Liver (tissue), 3 donors: ENCODE measurements around the gene DDX1.

Experiments
- GABPA ChIP-seq, 2 donors: IDR thresholded peaks in 1 of 2; conservative IDR thresholded peaks in 1 of 2; 2 replicates each; pipeline ENCODE4 v1.6.1; 2016; ENCODE audit warnings: antibody characterized with exemption in 2 of 2, mild to moderate bottlenecking in 1 of 2, moderate library complexity in 1 of 2
- HNF4G ChIP-seq: IDR thresholded peaks from 2 replicates; pipeline ENCODE4 v1.6.1; 2016; ENCODE audit warnings: antibody characterized with exemption
- JUND ChIP-seq, 2 donors: IDR thresholded peaks; 2 replicates each; pipeline ENCODE4 v1.6.1; 2016; ENCODE audit warnings: antibody characterized with exemption in 2 of 2
- NR2F2 ChIP-seq: IDR thresholded peaks from 2 replicates; pipeline ENCODE4 v1.6.1; 2016; ENCODE audit warnings: antibody characterized with exemption
- RAD21 ChIP-seq, 2 donors: IDR thresholded peaks; 2 replicates each; pipeline ENCODE4 v1.6.1; 2016; ENCODE audit warnings: antibody characterized with exemption in 2 of 2, mild to moderate bottlenecking in 2 of 2
- SP1 ChIP-seq: IDR thresholded peaks from 2 replicates; pipeline ENCODE4 v1.6.1; 2018; ENCODE audit warnings: antibody characterized with exemption, mild to moderate bottlenecking
- YY1 ChIP-seq: IDR thresholded peaks from 2 replicates; pipeline ENCODE4 v1.6.1; 2016; ENCODE audit warnings: antibody characterized with exemption, mild to moderate bottlenecking
- TF ChIP-seq, protein P1 (sequence below): fragments of 150-350 bp; IDR thresholded peaks from 2 replicates; pipeline ENCODE4 v1.5.1; 2017; ENCODE audit warnings: improper control_type of control experiment, low read depth, low read length; ENCODE audit not compliant: missing input control
- TF ChIP-seq, protein P2 (sequence below): IDR thresholded peaks from 2 replicates; pipeline ENCODE4 v1.6.1; 2016; ENCODE audit warnings: antibody characterized with exemption
- TF ChIP-seq, protein P3 (sequence below): IDR thresholded peaks from 2 replicates; pipeline ENCODE4 v1.6.1; 2016; ENCODE audit warnings: antibody characterized with exemption, mild to moderate bottlenecking
- TF ChIP-seq, protein P4 (sequence below): IDR thresholded peaks from 2 replicates; pipeline ENCODE4 v1.6.1; 2016; ENCODE audit warnings: antibody characterized with exemption
- donor health status: healthy.
- donor health status: healthy.

DNA sequence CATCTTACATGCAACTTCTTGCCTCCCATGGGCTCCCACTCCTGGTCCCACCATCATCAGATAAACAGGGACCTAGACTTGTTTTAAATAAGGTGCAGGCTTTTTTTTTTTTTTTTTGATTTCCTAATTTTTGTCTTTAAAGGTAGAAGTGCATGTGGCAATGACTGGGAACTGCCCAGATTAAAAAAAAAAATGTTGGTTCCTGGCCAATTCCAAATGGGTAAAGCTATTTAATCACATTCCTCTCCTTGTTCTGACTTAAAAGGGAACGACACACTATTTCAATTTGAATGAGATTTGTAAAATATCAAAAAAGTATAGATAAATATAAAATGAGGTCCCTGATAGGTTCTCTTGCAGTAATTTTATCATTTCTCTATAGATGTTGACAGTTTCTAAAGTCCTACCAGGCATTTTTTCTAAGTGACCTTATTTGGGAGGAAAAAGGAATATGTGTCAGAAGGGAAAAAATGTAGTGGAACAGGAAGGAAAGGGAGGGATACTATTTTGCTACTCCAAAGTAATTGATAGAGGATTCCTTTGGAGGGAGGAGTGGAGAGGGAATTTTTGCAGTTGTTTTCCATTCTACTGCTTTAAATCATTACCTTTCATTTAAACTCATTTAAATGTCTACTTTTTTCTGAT lies 43.3 kb downstream of the DDX1 start:
- TF ChIP-seq SP1 (no peak), YY1 (no peak), JUND (IDR thresholded peaks at IDR 0.05) (no peak), HNF4G (no peak), GABPA (IDR thresholded peaks at IDR 0.05 in 1 of 2, conservative IDR thresholded peaks at IDR 0.05 in 1 of 2) (no peak), NR2F2 (no peak), RAD21 (IDR thresholded peaks at IDR 0.05) (no peak)
- TF ChIP-seq, protein P1, sequence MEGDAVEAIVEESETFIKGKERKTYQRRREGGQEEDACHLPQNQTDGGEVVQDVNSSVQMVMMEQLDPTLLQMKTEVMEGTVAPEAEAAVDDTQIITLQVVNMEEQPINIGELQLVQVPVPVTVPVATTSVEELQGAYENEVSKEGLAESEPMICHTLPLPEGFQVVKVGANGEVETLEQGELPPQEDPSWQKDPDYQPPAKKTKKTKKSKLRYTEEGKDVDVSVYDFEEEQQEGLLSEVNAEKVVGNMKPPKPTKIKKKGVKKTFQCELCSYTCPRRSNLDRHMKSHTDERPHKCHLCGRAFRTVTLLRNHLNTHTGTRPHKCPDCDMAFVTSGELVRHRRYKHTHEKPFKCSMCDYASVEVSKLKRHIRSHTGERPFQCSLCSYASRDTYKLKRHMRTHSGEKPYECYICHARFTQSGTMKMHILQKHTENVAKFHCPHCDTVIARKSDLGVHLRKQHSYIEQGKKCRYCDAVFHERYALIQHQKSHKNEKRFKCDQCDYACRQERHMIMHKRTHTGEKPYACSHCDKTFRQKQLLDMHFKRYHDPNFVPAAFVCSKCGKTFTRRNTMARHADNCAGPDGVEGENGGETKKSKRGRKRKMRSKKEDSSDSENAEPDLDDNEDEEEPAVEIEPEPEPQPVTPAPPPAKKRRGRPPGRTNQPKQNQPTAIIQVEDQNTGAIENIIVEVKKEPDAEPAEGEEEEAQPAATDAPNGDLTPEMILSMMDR, result no peak
- TF ChIP-seq, protein P2, sequence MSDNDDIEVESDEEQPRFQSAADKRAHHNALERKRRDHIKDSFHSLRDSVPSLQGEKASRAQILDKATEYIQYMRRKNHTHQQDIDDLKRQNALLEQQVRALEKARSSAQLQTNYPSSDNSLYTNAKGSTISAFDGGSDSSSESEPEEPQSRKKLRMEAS, result no peak
- TF ChIP-seq, protein P3, sequence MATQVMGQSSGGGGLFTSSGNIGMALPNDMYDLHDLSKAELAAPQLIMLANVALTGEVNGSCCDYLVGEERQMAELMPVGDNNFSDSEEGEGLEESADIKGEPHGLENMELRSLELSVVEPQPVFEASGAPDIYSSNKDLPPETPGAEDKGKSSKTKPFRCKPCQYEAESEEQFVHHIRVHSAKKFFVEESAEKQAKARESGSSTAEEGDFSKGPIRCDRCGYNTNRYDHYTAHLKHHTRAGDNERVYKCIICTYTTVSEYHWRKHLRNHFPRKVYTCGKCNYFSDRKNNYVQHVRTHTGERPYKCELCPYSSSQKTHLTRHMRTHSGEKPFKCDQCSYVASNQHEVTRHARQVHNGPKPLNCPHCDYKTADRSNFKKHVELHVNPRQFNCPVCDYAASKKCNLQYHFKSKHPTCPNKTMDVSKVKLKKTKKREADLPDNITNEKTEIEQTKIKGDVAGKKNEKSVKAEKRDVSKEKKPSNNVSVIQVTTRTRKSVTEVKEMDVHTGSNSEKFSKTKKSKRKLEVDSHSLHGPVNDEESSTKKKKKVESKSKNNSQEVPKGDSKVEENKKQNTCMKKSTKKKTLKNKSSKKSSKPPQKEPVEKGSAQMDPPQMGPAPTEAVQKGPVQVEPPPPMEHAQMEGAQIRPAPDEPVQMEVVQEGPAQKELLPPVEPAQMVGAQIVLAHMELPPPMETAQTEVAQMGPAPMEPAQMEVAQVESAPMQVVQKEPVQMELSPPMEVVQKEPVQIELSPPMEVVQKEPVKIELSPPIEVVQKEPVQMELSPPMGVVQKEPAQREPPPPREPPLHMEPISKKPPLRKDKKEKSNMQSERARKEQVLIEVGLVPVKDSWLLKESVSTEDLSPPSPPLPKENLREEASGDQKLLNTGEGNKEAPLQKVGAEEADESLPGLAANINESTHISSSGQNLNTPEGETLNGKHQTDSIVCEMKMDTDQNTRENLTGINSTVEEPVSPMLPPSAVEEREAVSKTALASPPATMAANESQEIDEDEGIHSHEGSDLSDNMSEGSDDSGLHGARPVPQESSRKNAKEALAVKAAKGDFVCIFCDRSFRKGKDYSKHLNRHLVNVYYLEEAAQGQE, result no peak
- TF ChIP-seq, protein P4, sequence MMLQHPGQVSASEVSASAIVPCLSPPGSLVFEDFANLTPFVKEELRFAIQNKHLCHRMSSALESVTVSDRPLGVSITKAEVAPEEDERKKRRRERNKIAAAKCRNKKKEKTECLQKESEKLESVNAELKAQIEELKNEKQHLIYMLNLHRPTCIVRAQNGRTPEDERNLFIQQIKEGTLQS, result no peak
